ENCODE measurements around the gene GNG14. TPM values are rescaled to one million over a fixed set of nuclear protein-coding genes. Genes with fewer than 3 reads are reported as not detected.
"Not testable (repeated sequence)": the region's sequence is repeated elsewhere in the genome, so short reads cannot be mapped to it uniquely, and the experiment has no call there.

GNG14 gene
- total RNA-seq, 1 experiment from 2014 or later: not detected

- DNase-seq (ENCODE audit: low spot score): no peak
Measured at GRCh38 chr19:12667731-12668302, 20.0 kb upstream of the GNG14 start.

DNA sequence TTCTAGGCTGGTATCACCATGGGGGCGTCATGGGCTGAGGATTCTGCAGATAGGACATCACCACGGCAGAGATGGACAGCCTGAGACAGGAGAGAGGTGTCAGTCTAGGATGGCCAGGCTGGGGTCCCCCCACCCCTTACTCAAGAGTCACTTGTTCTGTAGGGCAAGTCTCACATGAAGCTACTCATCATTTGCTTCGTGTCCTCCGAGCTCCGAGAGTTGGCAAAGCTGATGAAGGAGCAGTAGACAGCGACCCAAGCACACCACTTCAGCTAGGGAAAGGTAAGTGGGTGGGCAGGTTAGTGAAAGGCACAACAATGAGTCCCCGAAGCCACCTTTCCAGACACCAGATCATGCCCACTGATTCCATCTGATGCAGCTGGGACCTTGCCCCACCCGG lies 19.5 kb upstream of the GNG14 start:
- no peak for DNase-seq (ENCODE audit: low spot score)

GRCh38 chr19:12668932-12669269 lies 18.9 kb upstream of the GNG14 start:
- DNase-seq (ENCODE audit: low spot score): no peak

- DNase-seq (ENCODE audit: low spot score): peak; percentile 75
Measured at GRCh38 chr19:12669270-12670158, 18.3 kb upstream of the GNG14 start.

DNA sequence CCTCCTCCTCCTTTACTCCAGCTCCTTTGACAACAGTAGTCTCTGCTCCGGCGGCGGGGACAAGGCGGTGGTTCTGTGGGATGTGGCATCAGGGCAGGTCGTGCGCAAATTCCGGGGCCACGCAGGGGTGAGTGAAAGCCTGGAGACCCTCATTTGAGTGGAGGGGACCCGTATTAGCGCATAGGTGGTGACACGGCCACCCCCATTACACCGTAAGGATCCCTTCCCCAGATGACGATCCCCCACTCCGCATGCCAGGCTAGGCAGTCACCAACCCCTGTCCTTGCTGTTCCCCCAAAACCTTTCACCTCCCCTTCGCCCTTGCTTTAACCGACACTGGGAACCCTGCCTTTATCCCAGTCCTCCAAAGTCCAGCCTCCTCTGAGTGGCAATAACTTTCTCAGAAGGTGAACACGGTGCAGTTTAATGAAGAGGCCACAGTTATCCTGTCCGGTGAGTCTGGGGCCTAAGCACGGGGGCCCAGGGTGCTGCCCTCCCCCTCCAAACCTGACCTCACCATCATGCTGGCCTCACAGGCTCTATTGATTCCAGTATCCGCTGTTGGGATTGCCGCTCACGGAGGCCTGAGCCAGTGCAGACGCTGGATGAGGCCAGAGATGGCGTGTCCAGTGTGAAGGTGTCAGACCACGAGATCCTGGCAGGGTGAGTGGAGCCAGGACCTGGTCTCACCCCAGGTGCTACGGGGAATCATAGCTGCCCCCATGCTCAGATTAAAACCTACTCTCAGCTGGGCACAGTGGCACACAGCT lies 17.5 kb upstream of the GNG14 start:
- DNase-seq (ENCODE audit: low spot score): no peak

GRCh38 chr19:12672744-12673143 lies 15.1 kb upstream of the GNG14 start:
- no peak for DNase-seq (ENCODE audit: low spot score)

DNA sequence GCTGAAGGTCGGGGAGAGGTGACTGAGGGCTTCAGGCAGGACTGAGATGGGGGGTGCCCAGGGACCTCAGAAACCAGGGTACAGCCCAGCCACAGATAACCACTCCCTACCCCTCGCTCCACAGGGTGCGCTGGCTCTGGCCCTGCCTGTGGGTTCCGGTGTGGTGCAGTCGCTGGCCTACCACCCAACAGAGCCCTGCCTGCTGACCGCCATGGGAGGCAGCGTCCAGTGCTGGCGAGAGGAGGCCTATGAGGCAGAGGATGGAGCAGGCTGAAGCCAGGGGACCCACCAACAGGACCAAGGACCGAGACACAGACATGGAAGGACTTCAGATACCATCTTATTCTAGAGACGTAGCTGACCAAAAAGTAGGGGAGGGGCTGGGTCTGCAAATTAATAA lies 12.4 kb upstream of the GNG14 start:
- DNase-seq (ENCODE audit: low spot score): no peak

- DNase-seq (ENCODE audit: low spot score): no peak
Measured at GRCh38 chr19:12675940-12676339, 11.9 kb upstream of the GNG14 start.

- peak; percentile 72 for DNase-seq (ENCODE audit: low spot score)
Measured at GRCh38 chr19:12676384-12676792, 11.4 kb upstream of the GNG14 start.

GRCh38 chr19:12676928-12677327 lies 10.9 kb upstream of the GNG14 start:
- DNase-seq (ENCODE audit: low spot score): no peak

DNA sequence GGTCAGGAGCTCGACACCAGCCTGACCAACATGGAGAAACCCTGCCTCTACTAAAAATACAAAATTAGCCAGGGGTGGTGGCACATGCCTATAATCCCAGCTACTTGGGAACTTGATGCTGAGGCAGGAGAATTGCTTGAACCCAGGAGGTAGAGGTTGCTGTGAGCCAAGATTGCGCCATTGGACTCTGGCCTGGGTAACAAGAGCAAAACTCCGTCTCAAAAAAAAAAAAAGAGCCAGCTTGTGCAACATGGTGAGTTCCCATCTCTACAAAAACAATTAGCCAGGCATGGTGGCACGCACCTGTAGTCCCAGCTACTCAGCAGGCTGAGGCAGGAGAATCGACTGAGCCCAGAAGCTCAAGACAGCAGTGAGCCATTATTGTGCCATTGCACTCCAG lies 9.8 kb upstream of the GNG14 start:
- not testable (repeated sequence) for DNase-seq (ENCODE audit: low spot score)

- no peak for DNase-seq (ENCODE audit: low spot score)
Measured at GRCh38 chr19:12680034-12680433, 7.8 kb upstream of the GNG14 start.

DNA sequence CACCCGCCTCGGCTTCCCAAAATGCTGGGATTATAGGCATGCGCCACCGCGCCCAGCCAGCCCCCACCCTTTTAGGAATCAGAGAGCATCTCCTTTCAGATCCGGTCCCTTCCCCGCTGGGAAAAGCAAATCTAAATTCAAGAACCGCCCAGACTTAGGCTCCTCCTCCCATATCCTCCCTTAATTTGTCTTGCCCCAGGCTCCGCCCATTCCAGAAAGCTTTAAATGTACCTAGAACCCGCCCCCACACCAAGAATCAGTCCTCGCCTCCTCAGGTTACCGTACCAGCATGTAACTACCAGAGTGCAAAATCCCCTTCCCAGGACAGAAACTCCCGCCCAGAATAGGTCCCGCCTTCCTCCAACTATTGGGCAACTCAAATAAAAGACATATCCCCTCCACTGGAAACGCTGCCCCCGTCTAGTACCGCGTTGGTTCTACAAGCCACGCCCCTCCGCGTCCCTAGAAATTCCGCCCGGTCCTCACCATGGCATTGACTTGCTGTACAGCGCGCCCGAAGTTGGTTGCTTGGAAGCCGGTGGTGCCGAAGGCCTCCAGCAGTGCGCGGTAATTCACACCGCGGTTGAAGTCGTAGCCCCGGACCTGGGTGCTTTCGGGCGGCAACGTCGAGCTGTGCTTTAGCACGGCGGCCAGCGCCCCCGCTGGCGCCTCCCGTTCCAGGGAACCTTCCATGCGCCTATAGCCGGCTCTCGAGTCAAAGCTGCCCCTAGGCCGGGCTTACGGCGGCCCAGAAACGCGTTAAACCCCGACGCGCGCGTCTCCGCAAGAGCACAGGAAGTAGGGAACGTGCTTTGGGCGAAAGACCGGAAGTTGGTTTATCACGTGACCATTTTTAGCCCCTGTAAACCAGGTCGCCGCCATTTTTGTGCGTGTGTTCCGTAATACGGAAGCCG lies 6.5 kb upstream of the GNG14 start, which contains the start of gene DHPS:
Gene DHPS, minus strand, starts transcription at position 807 of the 914 bp plus-strand sequence. Its CDS starts 114 bp downstream, at position 693.
- DNase-seq (ENCODE audit: low spot score): peak; percentile 97

DNA sequence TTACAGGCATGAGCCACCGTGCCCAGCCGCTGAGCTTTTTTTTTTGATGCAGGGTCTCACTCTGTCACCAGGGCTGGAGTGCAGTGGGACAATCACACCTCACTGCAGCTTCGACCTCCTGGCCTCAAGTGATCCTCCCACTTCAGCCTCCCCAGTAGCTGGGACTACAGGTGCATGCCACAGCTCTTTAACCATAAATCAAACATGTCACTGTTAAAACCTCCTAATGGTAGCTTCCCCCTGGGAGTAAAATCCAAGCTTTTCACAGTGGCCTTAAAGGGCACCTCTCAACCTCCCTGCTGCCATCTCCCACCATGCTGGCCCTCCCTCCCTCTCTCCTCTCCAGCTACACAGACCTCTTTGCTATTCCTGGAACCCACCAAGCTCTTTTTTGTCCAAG lies 2.0 kb upstream of the GNG14 start:
- no peak for DNase-seq (ENCODE audit: low spot score)

- no peak for DNase-seq (ENCODE audit: low spot score)
Measured at GRCh38 chr19:12689012-12689411, 1.2 kb downstream of the GNG14 start.

DNA sequence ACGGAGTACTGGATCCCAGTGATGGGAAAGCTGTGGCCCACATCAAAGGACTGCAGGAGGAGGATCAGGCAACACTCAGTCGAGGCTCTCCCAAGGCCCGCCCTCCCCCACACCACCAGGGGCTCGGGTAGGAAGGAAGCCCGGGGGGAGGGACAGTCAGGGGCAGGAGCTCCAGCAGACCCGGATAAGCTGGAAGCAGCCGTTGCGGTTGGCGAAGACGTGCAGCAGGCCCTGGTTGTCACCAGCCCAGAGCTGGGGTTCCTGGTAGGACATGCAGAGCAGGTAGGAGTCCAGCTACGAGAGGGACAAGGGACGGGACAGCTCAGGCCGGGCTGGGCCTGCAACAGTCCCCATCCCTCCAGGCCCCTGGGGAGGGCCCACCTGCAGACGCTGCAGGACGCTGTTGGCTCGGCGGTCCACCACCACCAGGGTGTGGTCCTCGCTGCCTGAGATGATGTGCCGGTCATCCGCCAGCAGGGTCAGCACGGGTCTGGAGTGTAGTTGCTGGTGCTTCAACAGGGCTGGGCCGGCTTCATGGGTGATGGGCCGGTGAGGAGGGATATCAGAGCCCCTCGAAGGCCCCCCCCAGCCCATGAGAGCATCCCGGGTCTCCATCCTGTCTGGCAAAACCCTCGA lies 1.9 kb downstream of the GNG14 start:
- DNase-seq (ENCODE audit: low spot score): no peak

DNA sequence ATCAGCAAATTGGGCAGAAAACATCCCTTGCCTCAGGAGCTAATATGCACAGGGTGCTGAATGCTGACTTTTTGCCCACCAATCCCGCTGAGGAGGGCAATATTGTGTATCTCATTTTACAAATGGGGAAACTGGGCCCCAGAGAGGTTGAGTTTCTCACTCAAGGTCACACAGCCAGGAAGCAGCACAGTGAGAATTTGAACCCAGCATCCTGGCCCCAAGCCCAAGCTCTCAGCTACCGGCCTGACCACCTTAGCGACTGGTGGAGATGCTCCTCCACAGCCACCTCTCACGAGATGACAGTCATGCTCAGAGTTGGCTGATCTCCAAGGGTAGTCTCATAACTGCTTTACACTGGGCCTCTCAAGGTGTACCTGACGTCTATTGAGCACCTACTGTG lies 5.2 kb downstream of the GNG14 start:
- DNase-seq (ENCODE audit: low spot score): no peak

GRCh38 chr19:12694641-12695040 lies 6.8 kb downstream of the GNG14 start:
- no peak for DNase-seq (ENCODE audit: low spot score)

DNA sequence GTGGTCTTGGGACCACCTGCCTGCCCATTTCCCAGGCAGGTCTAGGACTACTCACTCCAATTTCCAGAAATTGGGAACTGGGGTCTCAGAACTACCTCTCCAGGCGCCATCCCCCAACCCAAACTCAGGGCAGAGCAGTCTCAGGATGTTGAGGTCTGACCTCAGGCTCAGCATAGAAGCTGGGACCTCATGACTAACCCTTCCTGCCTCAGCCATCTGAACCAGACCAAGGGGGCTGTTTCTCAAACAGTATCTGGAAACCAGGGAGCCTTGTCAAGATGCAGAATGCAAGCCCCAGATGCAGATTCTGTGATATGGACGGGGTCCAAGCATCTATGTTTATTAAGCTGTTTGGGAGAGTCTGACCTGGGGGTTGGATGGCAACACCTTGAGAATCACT lies 7.3 kb downstream of the GNG14 start:
- DNase-seq (ENCODE audit: low spot score): no peak

DNA sequence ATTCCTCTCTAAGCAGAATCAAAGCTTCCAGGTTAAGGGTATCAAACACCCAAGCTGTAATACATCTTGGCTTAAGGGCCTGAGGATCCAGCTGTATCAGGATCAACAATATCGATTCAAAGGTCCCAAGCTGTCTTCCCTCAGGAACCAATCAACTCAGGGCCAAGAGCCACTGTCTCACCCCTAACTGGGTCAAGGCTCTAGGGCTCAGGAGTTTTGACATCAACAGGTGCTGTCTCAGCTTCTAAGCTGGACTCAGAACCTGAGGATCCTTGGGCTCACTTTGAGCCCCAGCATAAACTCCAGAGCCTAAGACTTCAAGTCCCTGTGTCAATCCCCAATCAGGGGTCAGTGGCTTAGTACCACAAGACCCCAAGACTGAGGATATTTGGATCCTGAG lies 7.7 kb downstream of the GNG14 start:
- no peak for DNase-seq (ENCODE audit: low spot score)

DNA sequence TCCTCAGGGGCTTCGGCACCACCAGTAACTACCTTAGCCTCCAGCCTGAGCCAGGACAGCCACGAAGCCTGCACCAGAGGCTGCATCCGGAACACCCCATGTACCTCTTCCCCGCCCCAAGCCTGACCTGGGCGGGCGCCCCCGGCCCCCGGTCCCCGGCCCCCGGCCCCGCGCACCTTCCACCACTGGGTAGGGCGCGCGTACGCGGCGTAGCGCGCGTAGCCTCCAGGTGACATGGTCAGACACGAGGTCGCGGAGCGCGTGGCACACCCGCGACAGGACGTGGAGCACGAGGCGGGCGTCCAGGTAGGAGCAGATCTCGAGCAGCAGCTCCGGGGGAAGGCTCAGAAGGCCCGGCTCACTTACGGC lies 8.2 kb downstream of the GNG14 start:
- no peak for DNase-seq (ENCODE audit: low spot score)
